Colonic mucosa (tissue), 4 donors: ENCODE results near the gene DCST1. TPM values are rescaled to one million over a fixed set of nuclear protein-coding genes. Genes with fewer than 3 reads are reported as not detected.

Experiments
- DNase-seq: peaks from one replicate; pipeline ENCODE4 v3.0.0-alpha.2; 2020
- H3K27ac ChIP-seq: fragments of 200-600 bp; one replicate; pipeline ENCODE4 v1.8.0; 2021
- H3K27me3 ChIP-seq: fragments of 200-600 bp; one replicate; pipeline ENCODE4 v1.8.0; 2021
- H3K36me3 ChIP-seq: fragments of 200-600 bp; one replicate; pipeline ENCODE4 v1.8.0; 2021
- H3K4me1 ChIP-seq: fragments of 200-600 bp; one replicate; pipeline ENCODE4 v1.8.0; 2021; ENCODE audit warnings: mild to moderate bottlenecking
- H3K4me3 ChIP-seq: fragments of 200-600 bp; one replicate; pipeline ENCODE4 v1.8.0; 2021
- H3K9ac ChIP-seq, 2 donors: one replicate each; pipeline ENCODE4 v1.7.0; 2013; ENCODE audit warnings: control low read depth in 2 of 2, low read depth in 2 of 2, low read length in 2 of 2
- H3K9me3 ChIP-seq: fragments of 200-600 bp; one replicate; pipeline ENCODE4 v1.8.0; 2021
- CTCF ChIP-seq: fragments of 200-600 bp; IDR thresholded peaks from one replicate; pipeline ENCODE4 v1.8.0; 2022; ENCODE audit warnings: antibody characterized with exemption, mild to moderate bottlenecking
- intact Hi-C: fragments of 100-400 bp; cut with DNase I; formaldehyde crosslinking; loops from one replicate; pipeline ENCODE4 v1.14.1; 2022
- total RNA-seq, 2 donors: library from RNA; stranded (reverse); fragmentation: NEBNext Ultra II Directional in 1 of 2; extraction: Animal tissue kit (Norgen Biotek cat#: 25700) in 1 of 2; gene quantifications; one replicate each; pipeline ENCODE4 v1.2.1, GENCODE V29; 2021
- donor health status: healthy.
- donor health status: DM: no; HTN: no; CAD: no.
- donor health status: DM: no; HTN: no; CAD: no.

Gene DCST1
- total RNA-seq, 2 donors from 2014 or later: not detected

- no peak for TF ChIP-seq CTCF
- Histone ChIP-seq H3K36me3 (no peaks in the 10 kb centered on the region), H3K9me3 (no peaks in the 10 kb centered on the region), H3K27me3 (peaks cover 23% of the 10 kb centered on the region), H3K4me1 (peaks cover 49% of the 10 kb centered on the region), H3K9ac (peak overlapping the region; percentile 56 to 86), H3K27ac (no peak overlapping the region), H3K4me3 (peak overlapping the region; percentile 48)
- intact Hi-C loops: no loop called here
- DNase-seq: peak; percentile 47
Observed at GRCh38 chr1:155079487-155080311, 46.1 kb downstream of the DCST1 start.

- peaks cover 49% of the 10 kb centered on the region for H3K4me1 ChIP-seq
- TF ChIP-seq CTCF: no peak
- H3K27me3 ChIP-seq: peaks cover 23% of the 10 kb centered on the region
- H3K9ac ChIP-seq: peak overlapping the region; percentile 56 to 86
- peak overlapping the region; percentile 95 for H3K27ac ChIP-seq
- no peaks in the 10 kb centered on the region for H3K9me3 ChIP-seq
- H3K4me3 ChIP-seq: peak overlapping the region; percentile 48
- peak; percentile 62 for DNase-seq
- H3K36me3 ChIP-seq: no peaks in the 10 kb centered on the region
- intact Hi-C loops: no loop called here
Observed at GRCh38 chr1:155080312-155081228, 46.9 kb downstream of the DCST1 start.

- intact Hi-C loops: no loop called here
- peak overlapping the region; percentile 48 for H3K4me3 ChIP-seq
- peak overlapping the region; percentile 95 for H3K27ac ChIP-seq
- peaks cover 49% of the 10 kb centered on the region for H3K4me1 ChIP-seq
- H3K9ac ChIP-seq: peak overlapping the region; percentile 48 to 86
- DNase-seq: peak; percentile 63
- no peaks in the 10 kb centered on the region for H3K36me3 ChIP-seq
- TF ChIP-seq CTCF: no peak
- peaks cover 23% of the 10 kb centered on the region for H3K27me3 ChIP-seq
- H3K9me3 ChIP-seq: no peaks in the 10 kb centered on the region
Observed at GRCh38 chr1:155081472-155082300, 48.1 kb downstream of the DCST1 start.

- TF ChIP-seq CTCF: no peak
- intact Hi-C loops: no loop called here
- Histone ChIP-seq H3K4me3 (peak overlapping the region; percentile 48), H3K9ac (peak overlapping the region; percentile 48 to 86), H3K36me3 (no peaks in the 10 kb centered on the region), H3K27ac (peak overlapping the region; percentile 95), H3K27me3 (peaks cover 23% of the 10 kb centered on the region), H3K9me3 (no peaks in the 10 kb centered on the region), H3K4me1 (peaks cover 49% of the 10 kb centered on the region)
- peak; percentile 72 for DNase-seq
Observed at GRCh38 chr1:155082301-155083051, 48.9 kb downstream of the DCST1 start.
